Type B pancreatic cell (in vitro differentiated cells): ENCODE results near the gene GSK3B. TPM values are rescaled to one million over a fixed set of nuclear protein-coding genes. Genes with fewer than 3 reads are reported as not detected.

Experiments used
- DNase-seq: peaks from one replicate; pipeline ENCODE4 v3.0.0; 2021; ENCODE audit warnings: mixed read lengths; ENCODE audit not compliant: unreplicated experiment; ENCODE audit errors: extremely low spot score
- H3K27ac Mint-ChIP-seq: 2 replicates; pipeline ENCODE4 v1.8.0; 2021; ENCODE audit warnings: mild to moderate bottlenecking, mixed read lengths
- H3K27me3 Mint-ChIP-seq: 2 replicates; pipeline ENCODE4 v1.8.0; 2021; ENCODE audit warnings: mixed read lengths
- H3K36me3 Mint-ChIP-seq: 2 replicates; pipeline ENCODE4 v1.8.0; 2021; ENCODE audit warnings: mixed read lengths
- H3K4me1 Mint-ChIP-seq: one replicate; pipeline ENCODE4 v1.8.0; 2021; ENCODE audit warnings: mixed read lengths; ENCODE audit not compliant: unreplicated experiment
- H3K4me3 Mint-ChIP-seq: 2 replicates; pipeline ENCODE4 v1.8.0; 2021; ENCODE audit warnings: mild to moderate bottlenecking, mixed read lengths
- H3K9me3 Mint-ChIP-seq: 2 replicates; pipeline ENCODE4 v1.8.0; 2021; ENCODE audit warnings: mixed read lengths
- CTCF ChIP-seq: fragments of 200-600 bp; sonication (generic); conservative IDR thresholded peaks from 2 replicates; pipeline ENCODE4 v1.5.0; 2021; ENCODE audit warnings: antibody characterized with exemption, mild to moderate bottlenecking
- total RNA-seq: library from RNA; stranded (reverse); gene quantifications from 2 replicates; pipeline ENCODE4 v1.2.1, GENCODE V29; 2021; ENCODE audit warnings: low replicate concordance

Gene GSK3B
- total RNA-seq, 1 donor from 2014 or later, result 60.5 TPM

- peaks cover 3% of the 10 kb centered on the region for H3K27me3 Mint-ChIP-seq
- no peaks in the 10 kb centered on the region for H3K4me1 Mint-ChIP-seq
- H3K4me3 Mint-ChIP-seq, result no peak overlapping the region
- no peak for TF ChIP-seq CTCF
- H3K27ac Mint-ChIP-seq, result no peak overlapping the region
- no peak for DNase-seq
- H3K9me3 Mint-ChIP-seq, result peaks cover 7% of the 10 kb centered on the region
- H3K36me3 Mint-ChIP-seq, result no peaks in the 10 kb centered on the region
Measured at GRCh38 chr3:119774444-119774843, 319.8 kb downstream of the GSK3B start.

Other genes starting within 250 kb of the GSK3B start
- 0.45 and 1.5 TPM in 2 replicates for gene GPR156, start 190.8 kb upstream of the GSK3B start, total RNA-seq